CD4-positive, alpha-beta T cell (primary cell): ENCODE results near the gene LAMA3. TPM values are rescaled to one million over a fixed set of nuclear protein-coding genes. Genes with fewer than 3 reads are reported as not detected.

Source experiments
- ATAC-seq: fragments of 200-7000 bp; cut with Tn5 transposase; one replicate; pipeline ENCODE4 v1.10.0; 2022; ENCODE audit warnings: mild to moderate bottlenecking; ENCODE audit not compliant: poor library complexity
- CTCF ChIA-PET: fragments of 350-600 bp; sonication (Branson Sonifier 250); formaldehyde crosslinking; loops from one replicate; lab custom pipeline; 2021; ENCODE audit warnings: antibody characterized with exemption, inconsistent platforms; lab: Charles Lee
- POLR2A ChIA-PET: fragments of 350-600 bp; sonication (Branson Sonifier 250); formaldehyde crosslinking; loops from one replicate; lab custom pipeline; 2021; ENCODE audit warnings: antibody characterized with exemption, inconsistent platforms; lab: Charles Lee
- DNase-seq, 14 experiments: peaks; one replicate each; pipeline ENCODE4 v3.0.0-alpha.2; 2013 to 2020; ENCODE audit warnings: mixed read lengths in 2 of 14
- H3K27ac ChIP-seq, 2 donors: one replicate each; pipeline versions ENCODE4 v1.5.1 to v1.7.0; 2013; ENCODE audit warnings: low read length in 2 of 2, low read depth in 1 of 2, mild to moderate bottlenecking in 1 of 2
- H3K27me3 ChIP-seq, 2 experiments: 1 replicate in 1 of 2; 2 replicates in 1 of 2; pipeline versions ENCODE4 v1.6.1 to v1.7.0; 2013; ENCODE audit warnings: low read length in 2 of 2, control low read depth in 1 of 2, mild to moderate bottlenecking in 1 of 2, moderate library complexity in 1 of 2; ENCODE audit not compliant: insufficient read depth in 2 of 2, control insufficient read depth in 1 of 2
- H3K36me3 ChIP-seq: one replicate; pipeline ENCODE4 v1.6.1; 2013; ENCODE audit warnings: low read length, control low read depth; ENCODE audit not compliant: insufficient read depth
- H3K4me1 ChIP-seq: one replicate; pipeline ENCODE4 v1.6.1; 2013; ENCODE audit warnings: low read length, control low read depth; ENCODE audit not compliant: insufficient read depth
- H3K4me3 ChIP-seq: one replicate; pipeline ENCODE4 v1.5.1; 2013; ENCODE audit warnings: mild to moderate bottlenecking, low read length, moderate library complexity
- H3K9me3 ChIP-seq, 2 experiments: 1 replicate in 1 of 2; 2 replicates in 1 of 2; pipeline versions ENCODE4 v1.6.1 to v1.7.0; 2013; ENCODE audit warnings: low read length in 2 of 2, mild to moderate bottlenecking in 2 of 2, control low read depth in 1 of 2, moderate library complexity in 1 of 2; ENCODE audit not compliant: control insufficient read depth in 1 of 2, insufficient read depth in 1 of 2
- H3K27ac Mint-ChIP-seq: one replicate; pipeline ENCODE4 v1.8.0; 2020; ENCODE audit warnings: mixed read lengths
- H3K27me3 Mint-ChIP-seq: one replicate; pipeline ENCODE4 v1.8.0; 2021; ENCODE audit warnings: mixed read lengths
- H3K36me3 Mint-ChIP-seq: one replicate; pipeline ENCODE4 v1.8.0; 2021; ENCODE audit warnings: low read depth, mixed read lengths
- H3K4me1 Mint-ChIP-seq: one replicate; pipeline ENCODE4 v1.8.0; 2021; ENCODE audit warnings: low read depth, mixed read lengths
- H3K4me3 Mint-ChIP-seq: one replicate; pipeline ENCODE4 v1.8.0; 2020; ENCODE audit warnings: mild to moderate bottlenecking, mixed read lengths
- H3K9me3 Mint-ChIP-seq: one replicate; pipeline ENCODE4 v1.8.0; 2020; ENCODE audit warnings: mixed read lengths
- CTCF ChIP-seq: fragments of 200-600 bp; IDR thresholded peaks from one replicate; pipeline ENCODE4 v1.8.0; 2022; ENCODE audit warnings: antibody characterized with exemption, mild to moderate bottlenecking
- intact Hi-C, 2 experiments: fragments of 100-400 bp; cut with DNase I in 1 of 2; cut with micrococcal nuclease in 1 of 2; formaldehyde crosslinking; loops; one replicate each; pipeline versions ENCODE4 v1.15.1 to v1.9.0; 2023 to 2025; cut with DNase I, micrococcal nuclease
- total RNA-seq, 174 experiments: library from RNA in 2 of 174; stranded (reverse) in 2 of 174; gene quantifications; one replicate each; pipeline ENCODE4 v1.2.3 and lab custom pipeline; 2021 to 2026

LAMA3 gene
- total RNA-seq, 2 experiments from 2014 or later: 0.19 TPM; not detected in 1

GRCh38 chr18:23725351-23725750, 36.1 kb downstream of the LAMA3 start:
- Histone ChIP-seq H3K9me3 (no peaks in the 10 kb centered on the region), H3K27ac (no peak overlapping the region), H3K36me3 (no peaks in the 10 kb centered on the region), H3K4me1 (no peaks in the 10 kb centered on the region), H3K4me3 (no peak overlapping the region), H3K27me3 (no peaks in the 10 kb centered on the region)
- CTCF ChIA-PET: no interaction called here
- H3K27me3 Mint-ChIP-seq: peaks cover 4% of the 10 kb centered on the region
- intact Hi-C loops: no loop called here
- TF ChIP-seq CTCF: no peak
- ATAC-seq (no peak), DNase-seq (no peak)
- H3K27ac Mint-ChIP-seq: no peak overlapping the region
- no peaks in the 10 kb centered on the region for H3K4me1 Mint-ChIP-seq
- H3K9me3 Mint-ChIP-seq: no peaks in the 10 kb centered on the region
- H3K36me3 Mint-ChIP-seq: no peaks in the 10 kb centered on the region
- H3K4me3 Mint-ChIP-seq: no peak overlapping the region
- POLR2A ChIA-PET: no interaction called here

GRCh38 chr18:23725827-23726661, 36.8 kb downstream of the LAMA3 start:
- ChIA-PET CTCF (no interaction called here), POLR2A (no interaction called here)
- ATAC-seq (no peak), DNase-seq (no peak)
- Histone ChIP-seq H3K4me3 (no peak overlapping the region), H3K36me3 (no peaks in the 10 kb centered on the region), H3K27ac (no peak overlapping the region), H3K9me3 (no peaks in the 10 kb centered on the region), H3K27me3 (no peaks in the 10 kb centered on the region), H3K4me1 (no peaks in the 10 kb centered on the region)
- Mint-ChIP-seq H3K27ac (no peak overlapping the region), H3K9me3 (no peaks in the 10 kb centered on the region), H3K4me1 (no peaks in the 10 kb centered on the region), H3K27me3 (peaks cover 4% of the 10 kb centered on the region), H3K36me3 (no peaks in the 10 kb centered on the region), H3K4me3 (no peak overlapping the region)
- intact Hi-C loops: no loop called here
- TF ChIP-seq CTCF: no peak

- no peak overlapping the region for H3K27ac Mint-ChIP-seq
- H3K27me3 Mint-ChIP-seq: peaks cover 4% of the 10 kb centered on the region
- no peak overlapping the region for H3K4me3 ChIP-seq
- no peaks in the 10 kb centered on the region for H3K9me3 Mint-ChIP-seq
- no peak overlapping the region for H3K4me3 Mint-ChIP-seq
- intact Hi-C loops: no loop called here
- no peak for DNase-seq
- ATAC-seq: no peak
- TF ChIP-seq CTCF: no peak
- H3K9me3 ChIP-seq: no peaks in the 10 kb centered on the region
- CTCF ChIA-PET: no interaction called here
- no peaks in the 10 kb centered on the region for H3K4me1 ChIP-seq
- H3K36me3 ChIP-seq: no peaks in the 10 kb centered on the region
- no peak overlapping the region for H3K27ac ChIP-seq
- no peaks in the 10 kb centered on the region for H3K27me3 ChIP-seq
- no peaks in the 10 kb centered on the region for H3K36me3 Mint-ChIP-seq
- no peaks in the 10 kb centered on the region for H3K4me1 Mint-ChIP-seq
- POLR2A ChIA-PET: interaction anchor here (0.7 kb wide), 1 partner anchor 9 kb away, joined by 3 read pairs; no protein-coding TSS in a partner anchor
Observed at GRCh38 chr18:23727707-23728493, 38.6 kb downstream of the LAMA3 start.
